ENCODE results near the gene FECH. TPM values are rescaled to one million over a fixed set of nuclear protein-coding genes. Genes with fewer than 3 reads are reported as not detected.

The FECH gene
- total RNA-seq, 1 experiment from 2014 or later, result 24.1 TPM

DNA sequence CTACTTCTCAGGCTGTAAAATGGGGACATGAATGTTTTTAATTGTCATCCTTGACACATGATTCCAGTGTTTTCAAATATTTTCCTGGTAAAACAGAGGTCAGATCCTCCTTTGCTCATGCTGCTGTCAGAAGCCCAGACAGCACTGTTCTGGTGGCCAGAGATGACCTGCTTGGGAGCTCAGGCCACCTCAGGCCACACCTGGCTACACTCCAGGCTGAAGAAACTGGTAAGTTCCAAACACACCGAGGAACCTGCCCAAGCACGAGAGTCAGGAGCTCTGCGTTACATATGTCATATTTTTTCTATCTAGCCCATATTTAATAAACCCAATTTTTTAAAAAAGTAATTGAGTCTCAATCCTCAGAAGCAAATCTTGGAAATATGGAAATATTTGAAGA is 47.9 kb downstream of the FECH start:
- Histone ChIP-seq H2AK5ac (ENCODE audit: insufficient read length, low read length) (no peak overlapping the region), H3K9me3 (ENCODE audit: control insufficient read depth, low read depth, low read length) (no peaks in the 10 kb centered on the region), H3K18ac (ENCODE audit: insufficient read length, low read depth, low read length) (no peak overlapping the region), H3K14ac (ENCODE audit: insufficient read depth, low read length) (no peak overlapping the region), H2BK12ac (ENCODE audit: insufficient read length, low read depth, low read length) (no peak overlapping the region), H4K5ac (ENCODE audit: insufficient read length, low read depth, low read length) (no peak overlapping the region), H3K4ac (ENCODE audit: low read depth, low read length) (no peak overlapping the region), H2BK15ac (ENCODE audit: low read depth, low read length) (no peak overlapping the region), H3K79me2 (ENCODE audit: insufficient read depth, low read length) (no peaks in the 10 kb centered on the region), H2BK120ac (ENCODE audit: low read depth, low read length, poor library complexity, severe bottlenecking) (no peak overlapping the region), H3K23ac (ENCODE audit: insufficient read length, low read depth, low read length) (no peak overlapping the region), H2BK20ac (ENCODE audit: low read depth, low read length, poor library complexity, severe bottlenecking) (no peak overlapping the region), H3K27ac (ENCODE audit: insufficient read length, low read depth, low read length) (no peak overlapping the region), H4K20me1 (ENCODE audit: control insufficient read depth, insufficient read depth, insufficient read length) (no peaks in the 10 kb centered on the region), H3K9ac (ENCODE audit: extremely low read depth, insufficient read length, low read length) (no peak overlapping the region), H3K4me2 (ENCODE audit: insufficient read depth, insufficient read length, low read length) (no peak overlapping the region), H3K79me1 (ENCODE audit: insufficient read depth, low read depth, low read length, poor library complexity, severe bottlenecking) (no peaks in the 10 kb centered on the region), H4K91ac (ENCODE audit: insufficient read length, low read depth, low read length) (no peak overlapping the region), H3K4me1 (ENCODE audit: insufficient read depth, low read length) (no peaks in the 10 kb centered on the region; the same call in 1 of the 2 replicates), H2BK5ac (ENCODE audit: insufficient read length, low read length) (no peak overlapping the region), H3K56ac (ENCODE audit: insufficient read length, low read depth, low read length) (no peak overlapping the region), H3T11ph (ENCODE audit: low read length) (no peak overlapping the region), H2AFZ (ENCODE audit: low read length) (no peak overlapping the region), H4K8ac (replicated peaks; ENCODE audit: insufficient read length, low read depth, low read length) (no peak overlapping the region), H3K27me3 (ENCODE audit: insufficient read depth, low read length) (no peaks in the 10 kb centered on the region), H3K23me2 (ENCODE audit: insufficient read length, low read depth, low read length, poor library complexity, severe bottlenecking) (no peaks in the 10 kb centered on the region)
- H3K4me3 Mint-ChIP-seq, result no peak overlapping the region
- peaks cover 13 to 21% of the 10 kb centered on the region in 2 experiments for H3K4me1 Mint-ChIP-seq
- no peaks in the 10 kb centered on the region for H3K36me3 Mint-ChIP-seq (ENCODE audit: insufficient read depth in 1 of 3, low read depth in 3 of 3)
- no CpG with 5 or more reads among the region's 3 CpGs for WGBS (ENCODE audit: extremely low coverage, insufficient read length, low lambda C conversion rate)
- H3K27ac Mint-ChIP-seq, result peak overlapping the region in 1 of 3 experiments; percentile 20; a peak in 1 of 7 replicates
- DNase-seq, result no peak
- no peaks in the 10 kb centered on the region for H3K27me3 Mint-ChIP-seq (ENCODE audit: low read depth)
- TF ChIP-seq, protein P1, sequence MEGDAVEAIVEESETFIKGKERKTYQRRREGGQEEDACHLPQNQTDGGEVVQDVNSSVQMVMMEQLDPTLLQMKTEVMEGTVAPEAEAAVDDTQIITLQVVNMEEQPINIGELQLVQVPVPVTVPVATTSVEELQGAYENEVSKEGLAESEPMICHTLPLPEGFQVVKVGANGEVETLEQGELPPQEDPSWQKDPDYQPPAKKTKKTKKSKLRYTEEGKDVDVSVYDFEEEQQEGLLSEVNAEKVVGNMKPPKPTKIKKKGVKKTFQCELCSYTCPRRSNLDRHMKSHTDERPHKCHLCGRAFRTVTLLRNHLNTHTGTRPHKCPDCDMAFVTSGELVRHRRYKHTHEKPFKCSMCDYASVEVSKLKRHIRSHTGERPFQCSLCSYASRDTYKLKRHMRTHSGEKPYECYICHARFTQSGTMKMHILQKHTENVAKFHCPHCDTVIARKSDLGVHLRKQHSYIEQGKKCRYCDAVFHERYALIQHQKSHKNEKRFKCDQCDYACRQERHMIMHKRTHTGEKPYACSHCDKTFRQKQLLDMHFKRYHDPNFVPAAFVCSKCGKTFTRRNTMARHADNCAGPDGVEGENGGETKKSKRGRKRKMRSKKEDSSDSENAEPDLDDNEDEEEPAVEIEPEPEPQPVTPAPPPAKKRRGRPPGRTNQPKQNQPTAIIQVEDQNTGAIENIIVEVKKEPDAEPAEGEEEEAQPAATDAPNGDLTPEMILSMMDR (conservative IDR thresholded peaks at IDR 0.05), result no peak
- no peaks in the 10 kb centered on the region; a peak in 1 of 5 replicates for H3K9me3 Mint-ChIP-seq

Data from H9 (cell line).